ENCODE results near the gene DPF1.
"Not testable (repeated sequence)": the region's sequence is repeated elsewhere in the genome, so short reads cannot be mapped to it uniquely, and the experiment has no call there.

Gene DPF1

GRCh38 chr19:38224014-38224862 lies at the start of gene DPF1:
Gene DPF1 (minus strand): TSS chr19:38224222. CDS start chr19:38224142, 80 bp downstream.
- DNase-seq, result peak; percentile 65

GRCh38 chr19:38273499-38273898 lies 49.5 kb upstream of the DPF1 start:
- no peak for DNase-seq

GRCh38 chr19:38270587-38271167 lies 46.7 kb upstream of the DPF1 start:
- DNase-seq, result no peak

- no peak for DNase-seq
Observed at GRCh38 chr19:38268539-38268938, 44.5 kb upstream of the DPF1 start.

- no peak for DNase-seq
Observed at GRCh38 chr19:38267761-38268483, 43.9 kb upstream of the DPF1 start.

- DNase-seq, result no peak
Observed at GRCh38 chr19:38266981-38267597, 43.1 kb upstream of the DPF1 start.

GRCh38 chr19:38265921-38266429 lies 42.0 kb upstream of the DPF1 start:
- no peak for DNase-seq

GRCh38 chr19:38265213-38265861 lies 41.3 kb upstream of the DPF1 start:
- DNase-seq, result no peak

- DNase-seq, result peak; percentile 88
Observed at GRCh38 chr19:38264486-38265212, 40.6 kb upstream of the DPF1 start, which contains the start of gene SPINT2. Gene SPINT2 (plus strand): TSS chr19:38264573. CDS start chr19:38264893, 320 bp downstream.

GRCh38 chr19:38263689-38264485 lies 39.9 kb upstream of the DPF1 start:
- peak; percentile 92 for DNase-seq

GRCh38 chr19:38262585-38263268 lies 38.7 kb upstream of the DPF1 start:
- no peak for DNase-seq

- not testable (repeated sequence) for DNase-seq
Observed at GRCh38 chr19:38261942-38262341, 37.9 kb upstream of the DPF1 start.

GRCh38 chr19:38255383-38256014 lies 31.5 kb upstream of the DPF1 start:
- no peak for DNase-seq

- DNase-seq, result no peak
Observed at GRCh38 chr19:38253788-38254187, 29.8 kb upstream of the DPF1 start.

GRCh38 chr19:38252941-38253691 lies 29.1 kb upstream of the DPF1 start:
- no peak for DNase-seq

- no peak for DNase-seq
Observed at GRCh38 chr19:38252385-38252784, 28.4 kb upstream of the DPF1 start.

- DNase-seq, result no peak
Observed at GRCh38 chr19:38251564-38252051, 27.6 kb upstream of the DPF1 start.

GRCh38 chr19:38250821-38251563 lies 27.0 kb upstream of the DPF1 start:
- DNase-seq, result no peak

All from NCI-H526 treated with DMSO at 0.1 percent for 48 hours (cell line).